Hematopoietic multipotent progenitor cell treated with erythropoietin and hydrocortisone succinate and interleukin-3 and kit ligand, for 6 days (in vitro differentiated cells): ENCODE data around the gene COL15A1.

Source experiments
- DNase-seq: peaks from one replicate; pipeline ENCODE4 v3.0.0-alpha.2; 2015

COL15A1 gene

DNA sequence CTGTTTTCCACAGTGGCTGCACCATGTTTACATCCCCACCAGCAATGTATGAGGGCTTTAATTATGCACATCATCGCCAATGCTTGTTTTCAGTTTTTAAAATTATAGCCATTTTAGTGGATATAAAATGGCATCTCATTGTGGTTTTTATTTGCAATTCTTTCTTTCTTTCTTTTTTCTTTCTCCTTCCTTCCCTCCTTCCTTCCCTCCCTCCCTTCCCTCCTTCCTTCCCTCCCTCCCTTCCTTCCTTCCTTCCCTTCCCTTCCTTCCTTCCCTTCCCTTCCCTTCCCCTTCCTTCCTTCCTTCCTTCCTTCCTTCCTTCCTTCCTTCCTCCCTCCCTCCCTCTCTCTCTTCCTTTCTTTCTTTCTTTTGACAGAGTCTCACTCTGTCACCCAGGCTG lies 6.6 kb downstream of the COL15A1 start:
- DNase-seq = no peak

- DNase-seq = no peak
These were observed 8.3 kb downstream of the COL15A1 start for GRCh38 chr9:98951967-98952366.

DNA sequence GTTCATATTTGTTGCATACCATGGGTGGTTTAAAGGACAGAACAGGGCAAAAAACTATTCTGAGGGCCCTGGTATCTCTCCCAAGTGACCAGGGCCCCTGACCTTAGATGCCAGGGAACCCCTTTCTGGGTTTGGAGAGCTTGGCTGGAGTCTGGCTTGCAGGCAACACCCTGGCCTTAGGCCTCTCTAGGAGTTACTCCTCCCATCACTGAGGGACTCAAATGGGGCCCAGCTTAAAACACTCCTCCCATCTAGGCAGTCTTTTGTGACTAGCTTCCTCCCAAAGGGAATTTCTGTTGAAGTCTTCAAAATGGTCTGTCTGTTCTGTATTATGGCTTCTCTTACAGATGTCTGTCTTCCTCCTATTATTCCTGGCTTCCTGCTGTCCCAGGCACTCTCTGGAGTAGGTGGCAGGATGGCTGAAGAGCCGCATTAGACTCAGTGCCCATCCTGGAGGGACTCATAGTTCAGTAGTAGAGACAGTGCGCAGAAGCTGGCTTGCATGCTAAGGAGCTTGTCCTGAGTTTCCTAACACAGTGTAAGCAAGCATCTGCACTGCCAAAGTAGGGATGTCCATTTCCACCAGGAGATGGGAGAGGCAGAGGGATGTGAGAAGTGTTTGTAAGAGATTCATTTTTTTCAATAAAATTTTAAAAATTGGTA lies 10.0 kb downstream of the COL15A1 start:
- DNase-seq = no peak

DNA sequence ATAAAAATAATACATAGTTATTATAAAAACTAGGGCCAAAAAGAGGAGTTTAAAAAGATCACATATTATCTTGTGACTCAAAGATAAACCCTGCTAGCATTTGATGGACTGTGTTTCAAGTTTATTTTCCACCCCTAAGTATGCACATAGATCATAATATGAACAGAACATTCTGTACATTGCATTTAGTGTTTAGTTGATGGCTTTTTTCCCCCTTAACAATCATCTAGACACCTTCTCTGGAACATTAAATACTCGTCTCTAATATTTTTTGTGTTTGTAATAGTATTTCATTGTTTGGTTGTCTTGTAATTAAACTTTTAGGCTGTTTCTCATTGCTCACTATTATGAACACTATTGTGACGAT lies 10.5 kb downstream of the COL15A1 start:
- DNase-seq = no peak

GRCh38 chr9:98955259-98955658 lies 11.6 kb downstream of the COL15A1 start:
- no peak for DNase-seq

- no peak for DNase-seq
These were observed 14.1 kb downstream of the COL15A1 start for GRCh38 chr9:98957826-98958225.

- no peak for DNase-seq
These were observed 14.7 kb downstream of the COL15A1 start for GRCh38 chr9:98958271-98958984.

GRCh38 chr9:98960409-98960808 lies 16.7 kb downstream of the COL15A1 start:
- no peak for DNase-seq

DNA sequence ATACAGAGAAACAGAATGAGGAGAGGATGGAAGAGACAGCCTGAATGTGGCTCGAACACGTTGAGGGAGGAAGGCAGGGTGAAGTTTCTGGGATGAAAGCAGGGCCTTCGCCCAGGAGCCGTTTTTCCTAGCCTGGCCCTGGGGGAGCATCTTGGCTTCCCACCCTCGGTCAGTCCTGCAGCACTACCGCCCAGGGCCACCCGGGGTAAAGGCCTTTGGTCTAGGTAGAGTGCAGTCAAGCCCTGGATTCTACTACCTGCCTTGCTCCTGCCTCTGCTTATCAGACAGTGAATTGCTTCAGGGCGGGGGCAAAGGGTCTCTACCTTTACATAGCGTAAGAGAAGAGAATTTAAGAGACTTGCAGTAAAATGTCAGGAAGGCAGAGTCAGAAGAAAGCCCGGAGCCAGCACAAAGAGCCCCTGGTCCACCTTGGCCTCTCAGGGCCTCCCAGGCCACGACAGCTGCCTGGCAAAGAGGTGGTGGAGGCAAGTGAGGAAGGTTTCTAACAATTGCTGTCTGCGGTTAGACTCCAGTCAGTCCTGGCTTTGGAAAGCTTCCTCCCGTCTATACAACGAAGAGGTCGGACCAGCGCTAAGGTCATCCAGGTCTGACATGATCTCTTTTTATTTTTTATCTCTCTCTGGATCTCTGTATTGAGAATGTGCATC lies 17.9 kb downstream of the COL15A1 start:
- no peak for DNase-seq

- no peak for DNase-seq
These were observed 18.5 kb downstream of the COL15A1 start for GRCh38 chr9:98962181-98962560.

- DNase-seq = no peak
These were observed 19.2 kb downstream of the COL15A1 start for GRCh38 chr9:98962861-98963260.

DNA sequence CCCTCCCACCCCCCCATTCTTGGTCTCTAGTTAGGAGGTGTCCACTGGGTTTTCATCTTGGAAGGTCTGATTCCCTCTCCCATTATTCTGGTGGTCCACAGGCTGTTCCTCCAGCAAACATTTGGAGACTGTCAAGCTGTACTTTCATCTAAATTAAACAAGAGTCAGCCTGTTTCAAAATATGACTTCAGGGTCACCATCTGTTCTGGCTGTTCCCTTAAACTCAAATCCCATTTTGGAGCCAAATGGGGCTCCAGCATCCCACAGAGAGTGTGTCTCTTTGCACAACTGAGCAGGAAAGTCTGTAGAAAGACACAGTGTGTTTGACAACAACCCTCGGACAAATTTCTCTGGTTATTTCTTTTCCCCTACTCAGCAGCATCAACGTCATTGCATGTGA lies 20.5 kb downstream of the COL15A1 start:
- DNase-seq = no peak

DNA sequence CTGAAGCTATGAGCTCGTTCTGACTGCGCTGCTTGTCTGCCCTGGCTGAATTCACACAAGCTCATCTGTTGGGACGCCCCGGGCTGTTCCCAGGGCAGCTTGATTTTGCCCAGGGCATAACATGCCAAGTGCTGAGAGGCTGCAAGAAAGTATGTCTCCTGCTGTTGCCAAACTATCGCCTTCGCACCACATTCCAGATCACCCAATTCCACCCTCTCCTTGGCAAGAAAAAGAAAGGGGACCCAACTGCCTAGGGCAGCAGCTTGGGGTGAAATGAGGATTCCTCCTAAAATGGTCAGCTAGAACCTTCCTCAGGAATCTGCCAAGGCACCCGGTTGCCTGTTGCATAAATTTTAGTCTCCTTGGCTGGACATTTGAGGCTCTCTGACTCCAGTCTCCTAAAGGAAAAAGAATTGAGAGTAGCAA lies 21.2 kb downstream of the COL15A1 start:
- DNase-seq = no peak

DNA sequence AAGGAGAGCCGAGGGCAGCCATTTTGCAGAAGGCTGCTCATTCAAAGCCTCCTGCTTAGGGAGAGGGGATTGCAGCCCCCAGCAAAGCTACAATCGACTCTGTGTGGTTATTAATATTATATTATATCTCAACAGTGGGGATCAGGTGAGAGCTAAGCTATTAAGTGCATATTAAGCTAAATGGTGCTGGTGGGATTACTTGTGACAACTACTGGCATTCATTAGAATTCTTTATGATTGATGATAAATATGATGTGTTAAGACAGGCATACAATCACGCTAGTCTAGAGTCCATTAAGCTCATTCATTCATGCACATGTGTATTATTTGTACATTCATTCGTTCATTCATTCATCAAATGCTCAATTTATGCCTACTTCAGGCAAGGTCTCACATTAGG lies 23.0 kb downstream of the COL15A1 start:
- DNase-seq = no peak

GRCh38 chr9:98967257-98967656 lies 23.6 kb downstream of the COL15A1 start:
- no peak for DNase-seq

- no peak for DNase-seq
These were observed 24.0 kb downstream of the COL15A1 start for GRCh38 chr9:98967680-98968079.

GRCh38 chr9:98968601-98969337 lies 25.1 kb downstream of the COL15A1 start:
- no peak for DNase-seq

DNA sequence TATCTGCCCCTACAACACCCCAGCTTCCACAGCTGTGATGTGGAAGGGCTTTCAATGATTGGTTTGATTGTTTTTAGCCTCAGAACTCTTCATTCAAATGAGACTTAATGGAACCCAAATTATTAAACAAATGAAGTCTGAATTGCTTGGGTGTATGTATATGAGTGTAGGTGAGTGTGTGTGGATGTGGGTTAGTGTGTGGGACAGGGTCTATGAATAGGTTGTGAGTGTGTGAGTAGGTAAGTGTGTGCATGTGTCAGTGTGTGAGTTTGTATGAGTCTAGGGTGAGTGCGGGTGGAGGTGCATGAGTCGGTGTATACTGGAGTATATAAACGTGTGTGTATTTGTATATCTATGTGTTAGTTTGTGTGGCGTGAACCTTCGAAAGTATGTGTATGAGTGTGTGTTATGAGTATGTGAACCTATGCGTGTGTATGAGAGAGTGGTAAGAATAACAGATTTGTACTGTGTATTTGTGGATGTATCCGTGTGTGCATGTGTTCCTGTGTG lies 26.9 kb downstream of the COL15A1 start:
- DNase-seq = no peak

- no peak for DNase-seq
These were observed 27.6 kb downstream of the COL15A1 start for GRCh38 chr9:98971168-98971914.

GRCh38 chr9:98971915-98972223 lies 28.2 kb downstream of the COL15A1 start:
- DNase-seq = no peak

DNA sequence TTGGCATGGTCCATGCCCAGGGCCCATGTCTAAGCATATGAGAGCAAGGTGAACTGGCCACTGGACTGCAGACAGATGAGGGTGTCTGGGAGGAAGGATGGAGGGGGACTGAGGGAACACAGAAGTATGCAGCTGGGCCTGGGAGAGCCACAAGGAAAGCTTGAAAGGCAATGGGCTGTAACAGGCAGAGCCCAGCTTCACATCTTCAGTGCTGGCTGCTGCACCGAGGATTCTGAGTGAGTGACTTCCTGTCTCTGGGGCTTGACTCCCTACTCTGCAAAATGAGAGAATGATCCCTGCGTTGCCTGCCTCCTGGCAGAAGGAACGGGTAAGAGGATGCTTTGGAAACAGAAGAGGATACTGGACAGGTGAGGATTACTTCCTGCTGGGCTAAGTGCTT lies 29.0 kb downstream of the COL15A1 start:
- DNase-seq = no peak

DNA sequence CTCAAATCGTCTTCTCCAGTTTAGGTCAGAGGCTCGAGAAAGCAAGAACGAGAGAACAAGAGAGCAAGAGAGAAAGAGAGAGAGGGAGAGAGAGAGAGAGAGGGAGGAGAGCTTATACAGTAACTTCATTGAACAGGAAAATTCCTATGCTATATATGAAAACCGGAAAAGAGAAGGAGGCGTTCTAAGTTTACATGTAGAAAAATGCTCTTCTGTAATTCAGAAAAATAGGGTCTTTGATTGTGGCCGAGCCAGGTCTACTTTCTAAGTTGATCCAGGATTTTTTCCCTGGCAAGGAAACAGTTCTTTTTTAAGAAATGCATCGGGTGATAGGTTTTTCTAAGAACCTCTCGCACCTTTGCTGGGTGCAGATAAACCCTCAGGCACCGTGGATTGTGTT lies 29.5 kb downstream of the COL15A1 start:
- no peak for DNase-seq

GRCh38 chr9:98973576-98973975 lies 29.9 kb downstream of the COL15A1 start:
- DNase-seq = no peak
